NCI-H1105 treated with DMSO at 0.1 percent for 48 hours (cell line): ENCODE measurements around the gene ACAD8.

Experiments
- DNase-seq: peaks from one replicate; lab custom pipeline; 2025; lab: John Stamatoyannopoulos, UW

ACAD8 gene

GRCh38 chr11:134291196-134291595 is 37.8 kb downstream of the ACAD8 start:
- DNase-seq = no peak

- no peak for DNase-seq
Observed at GRCh38 chr11:134292661-134293060, 39.3 kb downstream of the ACAD8 start.

GRCh38 chr11:134293119-134294113 is 40.0 kb downstream of the ACAD8 start:
- DNase-seq = no peak

DNA sequence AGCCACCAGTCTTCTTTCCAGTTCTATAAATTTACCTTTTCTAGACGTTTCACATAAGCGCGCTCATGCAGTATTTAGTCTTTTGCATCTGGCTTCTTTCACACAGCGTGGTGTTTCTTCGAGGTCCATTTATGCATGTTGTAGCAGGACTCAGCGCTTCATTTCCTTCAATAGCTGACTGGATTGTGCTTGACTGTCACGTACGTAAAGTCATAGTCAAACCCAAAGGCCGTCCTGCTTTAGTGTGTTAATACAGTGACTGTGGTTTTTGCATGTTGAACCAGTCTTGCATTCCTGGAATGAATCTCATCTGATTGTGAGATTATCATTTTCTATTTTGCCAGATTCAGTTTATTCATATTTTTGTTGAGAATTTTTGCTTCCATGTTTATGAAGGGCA is 41.3 kb downstream of the ACAD8 start:
- no peak for DNase-seq

GRCh38 chr11:134312223-134312622 is 58.9 kb downstream of the ACAD8 start:
- DNase-seq = no peak

- no peak for DNase-seq
Observed at GRCh38 chr11:134312807-134313206, 59.4 kb downstream of the ACAD8 start.

DNA sequence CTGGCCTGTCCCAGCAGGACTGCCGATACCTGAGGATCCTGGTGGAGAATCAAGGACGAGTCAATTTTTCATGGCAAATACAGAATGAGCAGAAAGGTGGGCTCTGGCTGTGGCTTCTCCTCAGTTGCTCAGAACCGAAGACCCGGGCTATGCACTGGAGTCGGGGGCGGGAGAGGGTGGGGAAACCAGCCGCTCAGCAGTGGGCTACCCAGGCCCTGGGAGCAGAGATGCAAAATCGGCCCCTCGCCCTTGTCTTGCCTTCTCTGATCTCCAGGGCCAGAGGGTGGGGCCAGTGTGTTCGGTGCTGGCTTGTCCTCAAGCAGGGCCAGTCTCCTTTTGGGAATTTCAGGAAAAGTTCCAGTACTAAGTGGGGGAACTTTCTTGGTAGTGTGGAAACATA is 60.0 kb downstream of the ACAD8 start:
- no peak for DNase-seq

DNA sequence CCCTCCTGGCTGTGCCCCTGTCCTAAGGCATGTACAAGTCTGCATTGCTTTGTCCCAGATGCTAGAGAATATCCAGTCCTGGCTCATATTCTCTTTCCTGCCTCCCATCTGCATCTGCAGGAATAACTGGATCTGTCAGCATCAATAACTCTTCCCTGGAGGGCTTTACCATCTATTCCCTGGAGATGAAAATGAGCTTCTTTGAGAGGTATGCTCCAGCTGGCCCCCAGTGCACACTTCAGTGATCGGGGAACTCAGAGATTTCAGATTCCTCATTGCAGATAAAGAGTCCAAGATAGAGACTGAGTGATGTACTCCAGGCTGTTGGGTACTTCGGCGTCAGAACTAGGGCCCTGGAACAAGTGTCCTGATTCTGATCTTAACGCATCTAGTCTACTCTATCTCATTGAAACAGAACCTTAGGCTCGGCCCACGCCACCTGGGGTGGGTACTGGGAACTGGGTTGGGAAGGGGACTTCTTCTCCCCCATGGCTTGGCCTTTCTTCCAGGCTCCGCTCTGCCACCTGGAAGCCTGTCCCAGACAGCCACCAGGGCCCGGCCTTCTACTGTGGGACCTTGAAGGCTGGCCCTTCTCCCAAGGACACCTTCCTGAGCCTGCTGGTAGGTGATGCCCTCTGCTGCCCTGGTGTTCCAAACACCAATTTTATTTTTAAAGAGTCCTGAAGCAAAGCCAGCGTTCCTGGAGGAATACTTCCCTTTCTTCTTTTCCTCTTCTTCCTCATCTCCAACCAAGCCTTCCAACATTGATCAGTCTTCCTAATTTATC is 60.6 kb downstream of the ACAD8 start:
- DNase-seq = no peak
